Measurements from ENCODE around the gene GPR31. TPM values are rescaled to one million over a fixed set of nuclear protein-coding genes. Genes with fewer than 3 reads are reported as not detected.

Gene GPR31
- total and polyA plus RNA-seq, 8 donors, result 0.18 TPM; not detected in 7

GRCh38 chr6:167164261-167164660 is 6.5 kb upstream of the GPR31 start:
- no peak for TF ChIP-seq EP300 (IDR thresholded peaks at IDR 0.05)
- TF ChIP-seq POLR2A (IDR thresholded peaks at IDR 0.05), result no peak
- TF ChIP-seq CTCF (IDR thresholded peaks at IDR 0.05), result no peak
- TF ChIP-seq POLR2AphosphoS5 (IDR thresholded peaks at IDR 0.05), result no peak
- intact Hi-C loops (cut with DNase I; ENCODE audit: low total_unique reads), result no loop called here
- no peak overlapping the region for H3K27ac ChIP-seq

GRCh38 chr6:167163476-167164011 is 5.8 kb upstream of the GPR31 start:
- Histone ChIP-seq H3K4me1 (no peaks in the 10 kb centered on the region), H3K9me3 (no peaks in the 10 kb centered on the region), H3K27ac (no peak overlapping the region), H3K27me3 (peaks cover 0 to 7% (median 0%) of the 10 kb centered on the region in 3 donors), H3K4me3 (no peak overlapping the region), H3K36me3 (no peaks in the 10 kb centered on the region)
- intact Hi-C loops (cut with DNase I; ENCODE audit: low total_unique reads), result no loop called here
- WGBS, 5 donors, result 65 to 76% (median 74%) methylated on average over 9 of the region's 9 CpGs
- TF ChIP-seq POLR2A (IDR thresholded peaks at IDR 0.05) (no peak), POLR2AphosphoS5 (IDR thresholded peaks at IDR 0.05) (no peak), CTCF (IDR thresholded peaks at IDR 0.05) (no peak), EP300 (IDR thresholded peaks at IDR 0.05) (no peak)
- no peak for DNase-seq

More at GRCh38 chr6:167164261-167164660, 6.5 kb upstream of the GPR31 start:
- DNase-seq, result no peak
- H3K27me3 ChIP-seq, result peaks cover 0 to 7% (median 0%) of the 10 kb centered on the region in 3 donors
- H3K4me1 ChIP-seq, result no peaks in the 10 kb centered on the region
- no peak overlapping the region for H3K4me3 ChIP-seq
- no peaks in the 10 kb centered on the region for H3K9me3 ChIP-seq
- WGBS, 5 donors, result 64 to 75% (median 66%) methylated on average over 3 of the region's 3 CpGs
- H3K36me3 ChIP-seq, result no peaks in the 10 kb centered on the region

GRCh38 chr6:167162591-167162990 is 4.8 kb upstream of the GPR31 start:
- DNase-seq, result no peak
- Histone ChIP-seq H3K4me1 (no peaks in the 10 kb centered on the region), H3K27ac (no peak overlapping the region), H3K36me3 (no peaks in the 10 kb centered on the region), H3K4me3 (no peak overlapping the region), H3K9me3 (no peaks in the 10 kb centered on the region), H3K27me3 (peaks cover 0 to 7% (median 0%) of the 10 kb centered on the region in 3 donors)
- WGBS, 5 donors, result 74 to 85% (median 77%) methylated on average over 12 of the region's 12 CpGs
- no peak for TF ChIP-seq EP300 (IDR thresholded peaks at IDR 0.05)
- no peak for TF ChIP-seq CTCF (IDR thresholded peaks at IDR 0.05)
- no peak for TF ChIP-seq POLR2A (IDR thresholded peaks at IDR 0.05)
- TF ChIP-seq POLR2AphosphoS5 (IDR thresholded peaks at IDR 0.05), result no peak
- intact Hi-C loops (cut with DNase I; ENCODE audit: low total_unique reads), result no loop called here

- intact Hi-C loops (cut with DNase I; ENCODE audit: low total_unique reads), result no loop called here
- H3K4me1 ChIP-seq, result no peaks in the 10 kb centered on the region
- peaks cover 0 to 7% (median 0%) of the 10 kb centered on the region in 3 donors for H3K27me3 ChIP-seq
- H3K27ac ChIP-seq, result no peak overlapping the region
- H3K4me3 ChIP-seq, result no peak overlapping the region
- H3K36me3 ChIP-seq, result no peaks in the 10 kb centered on the region
- no peak for TF ChIP-seq CTCF (IDR thresholded peaks at IDR 0.05)
- no peak for TF ChIP-seq POLR2AphosphoS5 (IDR thresholded peaks at IDR 0.05)
- no peak for TF ChIP-seq POLR2A (IDR thresholded peaks at IDR 0.05)
- TF ChIP-seq EP300 (IDR thresholded peaks at IDR 0.05), result no peak
- WGBS, 5 donors, result 94 to 99% (median 96%) methylated on average over 5 of the region's 5 CpGs
- H3K9me3 ChIP-seq, result no peaks in the 10 kb centered on the region
- DNase-seq, result no peak
Observed at GRCh38 chr6:167161851-167162467, 4.2 kb upstream of the GPR31 start.
